ENCODE measurements around the gene EPHB1.

DNA sequence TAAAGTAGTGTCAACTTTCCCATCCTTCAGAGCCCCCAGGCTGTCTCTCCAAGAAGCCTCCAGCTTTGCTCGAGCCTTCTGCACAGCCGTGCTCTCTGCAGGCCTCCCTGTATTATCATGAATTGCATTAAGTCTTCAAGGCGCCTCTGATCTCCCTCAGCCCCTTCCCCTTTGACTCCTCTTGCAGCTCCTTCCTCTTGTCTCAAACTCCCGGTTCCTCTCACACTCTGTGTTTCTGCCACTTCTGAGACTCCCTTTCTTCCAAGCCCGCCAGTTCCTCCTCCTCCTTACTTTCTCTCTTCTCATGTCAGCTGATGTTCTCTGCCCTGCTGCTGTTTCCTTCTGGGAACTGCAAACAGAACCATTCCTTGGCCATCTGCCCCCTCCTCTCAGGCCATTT, 418.8 kb downstream of the EPHB1 start:
- TF ChIP-seq POLR2A (IDR thresholded peaks at IDR 0.05; ENCODE audit: low read depth, low read length) (no peak), SPI1 (IDR thresholded peaks at IDR 0.05; ENCODE audit: low read depth, low read length) (no peak), POLR2AphosphoS5 (IDR thresholded peaks at IDR 0.05; ENCODE audit: low read depth, low read length) (no peak), TAF1 (IDR thresholded peaks at IDR 0.05; ENCODE audit: low read depth, low read length) (no peak)

All from GM12891 (cell line).